C4-2B (cell line): ENCODE results near the gene USP43.

ENCODE experiments used
- H3K27ac ChIP-seq: fragments of 450-650 bp; 2 replicates; pipeline ENCODE4 v1.5.1; 2017
- CTCF ChIP-seq: fragments of 450-650 bp; conservative IDR thresholded peaks from 2 replicates; pipeline ENCODE4 v1.5.1; 2017; ENCODE audit warnings: mild to moderate bottlenecking
- ZFX ChIP-seq: fragments of 450-650 bp; IDR thresholded peaks from 2 replicates; pipeline ENCODE4 v1.6.1; 2017

USP43 gene

GRCh38 chr17:9767432-9767991 is 122.2 kb downstream of the USP43 start:
- TF ChIP-seq CTCF (no peak), ZFX (no peak)
- no peak overlapping the region for H3K27ac ChIP-seq

DNA sequence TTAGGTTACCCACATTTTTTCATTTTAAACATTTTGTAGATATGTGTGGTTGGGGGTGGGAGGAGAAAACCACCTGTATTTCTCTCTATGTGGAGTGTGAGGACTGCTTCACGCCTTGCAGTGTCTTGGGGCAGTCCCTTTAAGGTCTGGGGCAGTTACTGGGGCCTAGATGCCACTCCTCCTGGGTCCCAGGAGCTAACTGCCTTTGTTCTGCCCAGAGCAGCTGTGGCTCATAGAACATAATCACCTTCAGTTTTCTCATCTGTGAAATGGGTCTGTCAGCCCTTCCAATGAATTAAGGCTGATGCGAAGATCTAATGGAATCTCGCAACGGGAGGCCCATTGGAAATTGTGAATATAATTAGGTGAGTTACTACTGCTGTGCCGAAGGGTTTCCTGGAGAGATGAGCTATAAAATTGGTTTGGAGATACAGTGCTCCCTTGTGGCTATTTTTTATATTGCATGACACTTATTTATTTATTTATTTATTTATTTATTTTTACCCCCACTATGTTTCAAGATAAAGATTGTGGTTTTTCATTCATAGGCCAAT is 123.1 kb downstream of the USP43 start:
- no peak overlapping the region for H3K27ac ChIP-seq
- no peak for TF ChIP-seq ZFX
- TF ChIP-seq CTCF = peak; percentile 75

- TF ChIP-seq CTCF (no peak), ZFX (no peak)
- H3K27ac ChIP-seq = no peak overlapping the region
Observed at GRCh38 chr17:9769036-9769695, 123.8 kb downstream of the USP43 start.

DNA sequence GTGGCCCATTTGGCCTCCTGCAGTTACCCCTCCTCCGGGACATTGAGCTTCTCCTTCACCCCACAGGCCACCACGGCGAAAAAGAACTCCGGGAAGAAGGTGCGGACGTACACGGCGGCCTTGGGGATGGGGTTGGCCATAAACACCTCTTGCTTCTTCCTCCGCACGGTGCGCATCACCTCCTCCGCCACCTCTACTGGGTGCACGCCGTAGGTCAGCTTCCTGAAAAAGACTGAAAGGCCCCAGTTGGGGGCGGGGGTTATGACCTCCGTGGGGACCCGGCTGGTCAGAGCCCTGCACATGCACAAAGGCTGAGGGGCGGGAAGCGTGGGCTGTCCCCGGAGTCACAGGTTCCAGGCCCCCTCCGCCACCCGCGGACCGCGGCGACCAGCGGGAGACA is 126.1 kb downstream of the USP43 start:
- H3K27ac ChIP-seq = no peak overlapping the region
- TF ChIP-seq CTCF (no peak), ZFX (no peak)

GRCh38 chr17:9772658-9773057 is 127.3 kb downstream of the USP43 start:
- H3K27ac ChIP-seq = no peak overlapping the region
- TF ChIP-seq ZFX (no peak), CTCF (no peak)

DNA sequence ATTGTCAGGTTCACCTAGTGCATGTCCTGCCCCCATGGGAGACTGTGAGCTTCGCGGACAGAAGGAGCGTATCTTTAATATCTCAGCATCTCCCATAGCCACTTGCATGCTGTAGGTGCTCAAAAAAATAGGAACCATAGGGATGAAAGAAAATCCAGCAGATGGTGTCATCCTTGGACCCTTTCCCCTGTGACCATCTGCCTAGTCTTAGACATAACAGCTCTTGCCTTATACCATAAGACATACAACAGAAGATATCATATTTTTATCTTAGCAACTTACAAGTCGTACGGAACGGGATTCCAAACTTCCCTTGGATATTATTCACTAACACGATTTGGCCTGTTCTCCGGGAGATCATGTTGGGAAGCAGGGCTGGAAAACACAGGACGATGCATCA is 131.6 kb downstream of the USP43 start:
- no peak for TF ChIP-seq CTCF
- TF ChIP-seq ZFX = no peak

More for the DNA sequence above, 131.6 kb downstream of the USP43 start:
- H3K27ac ChIP-seq = no peak overlapping the region
